Endodermal cell (in vitro differentiated cells): ENCODE data around the gene KRT74. TPM values are rescaled to one million over a fixed set of nuclear protein-coding genes. Genes with fewer than 3 reads are reported as not detected.
A peak's percentile ranks its signal among the peaks of the same experiment; 100 is the strongest.

Experiments
- DNase-seq: peaks from one replicate; pipeline ENCODE4 v3.0.0-alpha.2; 2017
- H3K27ac ChIP-seq: 2 replicates; pipeline ENCODE4 v1.5.1; 2013; ENCODE audit warnings: mild to moderate bottlenecking, low read depth, low read length, moderate library complexity
- H3K27me3 ChIP-seq: 2 replicates; pipeline ENCODE4 v1.6.1; 2013; ENCODE audit warnings: mild to moderate bottlenecking, low read length, moderate library complexity; ENCODE audit not compliant: insufficient read depth, control insufficient read depth, poor library complexity, severe bottlenecking
- H3K36me3 ChIP-seq: 2 replicates; pipeline ENCODE4 v1.7.0; 2013; ENCODE audit warnings: mild to moderate bottlenecking, low read length, moderate library complexity; ENCODE audit not compliant: control insufficient read depth, insufficient read depth
- H3K4me1 ChIP-seq: one replicate; pipeline ENCODE4 v1.7.0; 2013; ENCODE audit warnings: low read length; ENCODE audit not compliant: control insufficient read depth, insufficient read depth
- H3K4me3 ChIP-seq: 2 replicates; pipeline ENCODE4 v1.5.1; 2013; ENCODE audit warnings: mild to moderate bottlenecking, low read length, moderate library complexity
- H3K9ac ChIP-seq: 2 replicates; pipeline ENCODE4 v1.6.1; 2013; ENCODE audit warnings: mild to moderate bottlenecking, low read length, moderate library complexity; ENCODE audit not compliant: poor library complexity, severe bottlenecking; ENCODE audit errors: extremely low read depth
- H3K9me3 ChIP-seq: 2 replicates; pipeline ENCODE4 v1.6.1; 2013; ENCODE audit warnings: mild to moderate bottlenecking, low read length, moderate library complexity; ENCODE audit not compliant: control insufficient read depth
- H3K27ac Mint-ChIP-seq: 2 replicates; pipeline ENCODE4 v1.8.0; 2020; ENCODE audit warnings: mixed read lengths
- H3K27me3 Mint-ChIP-seq: 2 replicates; pipeline ENCODE4 v1.8.0; 2021; ENCODE audit warnings: mild to moderate bottlenecking, mixed read lengths; ENCODE audit not compliant: insufficient read depth
- H3K36me3 Mint-ChIP-seq: 2 replicates; pipeline ENCODE4 v1.8.0; 2020; ENCODE audit warnings: low read depth, mixed read lengths
- H3K4me1 Mint-ChIP-seq: 2 replicates; pipeline ENCODE4 v1.8.0; 2020; ENCODE audit warnings: mixed read lengths
- H3K4me3 Mint-ChIP-seq: 2 replicates; pipeline ENCODE4 v1.8.0; 2020; ENCODE audit warnings: mild to moderate bottlenecking, moderate library complexity, mixed read lengths
- H3K9me3 Mint-ChIP-seq: 2 replicates; pipeline ENCODE4 v1.8.0; 2020; ENCODE audit warnings: mild to moderate bottlenecking, mixed read lengths
- WGBS, 2 experiments: methylation state at CpG; one replicate each; pipeline versions ENCODE4 v1.1.5 to v1.1.7; 2013; ENCODE audit warnings: missing lambda C conversion rate in 2 of 2, mixed read lengths in 1 of 2; ENCODE audit not compliant: insufficient coverage in 1 of 2, insufficient read length in 1 of 2; 5-methylcytosine and 5-hydroxymethylcytosine counted together
- total RNA-seq, 2 donors: library from RNA; stranded (reverse); fragmentation: NEBNext Ultra II Directional in 1 of 2; extraction: Animal tissue kit (Norgen Biotek cat#: 25700) in 1 of 2; gene quantifications; 2 replicates in 1 of 2; 3 replicates in 1 of 2; pipeline ENCODE4 v1.2.1, GENCODE V29; 2021
- TF ChIP-seq, protein P1 (sequence below): fragments of 200-600 bp; sonication (generic); conservative IDR thresholded peaks from 2 replicates; pipeline ENCODE4 v1.5.0; 2021; ENCODE audit warnings: antibody characterized with exemption, mild to moderate bottlenecking

KRT74 gene
- total RNA-seq, 2 donors from 2014 or later = not detected

DNA sequence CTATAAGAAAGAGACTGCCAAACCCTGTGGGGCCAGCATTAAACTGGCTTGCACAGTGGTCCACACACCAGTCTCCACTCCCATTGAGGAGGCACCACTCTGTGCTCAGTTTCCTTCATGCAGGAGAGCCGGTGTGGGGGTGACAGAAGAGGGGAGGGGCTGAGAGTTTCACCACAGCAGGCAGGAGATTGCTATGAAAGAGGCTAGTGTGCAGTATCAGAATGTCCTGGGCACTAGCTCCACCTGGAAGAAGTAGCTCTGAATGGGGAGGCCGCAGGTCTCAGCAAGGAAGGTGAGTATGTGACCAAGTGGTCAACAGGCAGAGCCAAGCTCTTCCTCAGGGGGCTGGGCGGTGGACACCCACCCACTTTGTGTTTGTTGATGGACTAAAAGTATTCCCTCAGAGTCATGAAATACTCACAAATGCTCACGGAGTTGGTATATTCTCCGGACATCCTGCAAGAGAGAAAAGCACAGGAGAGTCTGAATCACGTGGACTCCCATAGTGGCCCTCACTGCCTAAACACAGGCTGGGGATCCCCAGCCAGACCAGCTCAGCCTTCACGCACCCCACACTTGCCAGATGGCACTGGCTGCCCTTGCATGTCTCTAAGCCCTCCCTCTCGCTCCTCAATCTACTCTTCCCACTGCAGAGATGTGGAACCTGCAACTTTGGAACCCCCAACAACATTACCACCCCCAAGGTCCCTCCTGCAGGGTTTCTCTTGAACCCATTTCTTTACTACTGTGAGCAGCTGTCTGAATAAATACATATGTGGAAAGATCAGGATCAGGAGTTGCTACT, 35.4 kb upstream of the KRT74 start:
- Mint-ChIP-seq H3K36me3 (no peaks in the 10 kb centered on the region), H3K9me3 (no peaks in the 10 kb centered on the region), H3K4me3 (no peak overlapping the region), H3K27ac (no peak overlapping the region), H3K27me3 (peaks cover 88% of the 10 kb centered on the region), H3K4me1 (peaks cover 10% of the 10 kb centered on the region)
- no peaks in the 10 kb centered on the region for H3K9me3 ChIP-seq
- WGBS, 2 experiments = 89 to 93% methylated on average over 6 to 8 of the region's 8 CpGs
- H3K27ac ChIP-seq = no peak overlapping the region
- H3K4me1 ChIP-seq = peaks cover 16% of the 10 kb centered on the region
- H3K27me3 ChIP-seq = peaks cover 53% of the 10 kb centered on the region
- no peak overlapping the region for H3K4me3 ChIP-seq
- TF ChIP-seq, protein P1, sequence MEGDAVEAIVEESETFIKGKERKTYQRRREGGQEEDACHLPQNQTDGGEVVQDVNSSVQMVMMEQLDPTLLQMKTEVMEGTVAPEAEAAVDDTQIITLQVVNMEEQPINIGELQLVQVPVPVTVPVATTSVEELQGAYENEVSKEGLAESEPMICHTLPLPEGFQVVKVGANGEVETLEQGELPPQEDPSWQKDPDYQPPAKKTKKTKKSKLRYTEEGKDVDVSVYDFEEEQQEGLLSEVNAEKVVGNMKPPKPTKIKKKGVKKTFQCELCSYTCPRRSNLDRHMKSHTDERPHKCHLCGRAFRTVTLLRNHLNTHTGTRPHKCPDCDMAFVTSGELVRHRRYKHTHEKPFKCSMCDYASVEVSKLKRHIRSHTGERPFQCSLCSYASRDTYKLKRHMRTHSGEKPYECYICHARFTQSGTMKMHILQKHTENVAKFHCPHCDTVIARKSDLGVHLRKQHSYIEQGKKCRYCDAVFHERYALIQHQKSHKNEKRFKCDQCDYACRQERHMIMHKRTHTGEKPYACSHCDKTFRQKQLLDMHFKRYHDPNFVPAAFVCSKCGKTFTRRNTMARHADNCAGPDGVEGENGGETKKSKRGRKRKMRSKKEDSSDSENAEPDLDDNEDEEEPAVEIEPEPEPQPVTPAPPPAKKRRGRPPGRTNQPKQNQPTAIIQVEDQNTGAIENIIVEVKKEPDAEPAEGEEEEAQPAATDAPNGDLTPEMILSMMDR = no peak
- H3K36me3 ChIP-seq = no peaks in the 10 kb centered on the region
- H3K9ac ChIP-seq = no peak overlapping the region
- DNase-seq = peak; percentile 44

DNA sequence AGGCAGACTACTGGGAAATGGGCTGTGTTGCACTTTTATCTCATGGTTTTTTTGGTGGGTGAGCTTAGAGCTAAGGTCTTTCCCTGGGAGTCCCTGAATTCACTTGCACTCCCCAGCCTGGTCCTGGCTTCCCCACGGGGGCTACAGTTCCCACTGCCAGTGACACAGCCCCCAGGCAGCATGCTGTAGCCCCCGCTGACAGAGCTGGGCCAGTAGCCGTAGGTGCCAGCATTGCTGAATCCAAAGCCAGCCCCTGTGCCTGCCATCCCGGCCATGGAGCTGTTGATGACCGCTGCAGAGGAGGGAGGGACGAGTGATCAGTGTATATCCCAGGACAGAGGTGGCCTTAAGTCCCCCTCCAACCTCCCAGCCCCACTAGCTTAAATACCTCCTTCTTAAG, 34.5 kb upstream of the KRT74 start:
- DNase-seq = peak; percentile 38
- H3K4me1 ChIP-seq = peaks cover 13% of the 10 kb centered on the region
- no peak overlapping the region for H3K27ac Mint-ChIP-seq
- H3K4me1 Mint-ChIP-seq = peaks cover 8% of the 10 kb centered on the region
- no peaks in the 10 kb centered on the region for H3K9me3 Mint-ChIP-seq
- H3K27me3 ChIP-seq = peaks cover 49% of the 10 kb centered on the region
- H3K36me3 Mint-ChIP-seq = no peaks in the 10 kb centered on the region
- peaks cover 87% of the 10 kb centered on the region for H3K27me3 Mint-ChIP-seq
- H3K4me3 ChIP-seq = no peak overlapping the region
- no peaks in the 10 kb centered on the region for H3K9me3 ChIP-seq
- TF ChIP-seq, protein P1 = no peak
- no peak overlapping the region for H3K27ac ChIP-seq
- WGBS, 2 experiments = 94% methylated on average over 3 to 6 of the region's 6 CpGs
- H3K4me3 Mint-ChIP-seq = no peak overlapping the region
- no peak overlapping the region for H3K9ac ChIP-seq
- no peaks in the 10 kb centered on the region for H3K36me3 ChIP-seq

DNA sequence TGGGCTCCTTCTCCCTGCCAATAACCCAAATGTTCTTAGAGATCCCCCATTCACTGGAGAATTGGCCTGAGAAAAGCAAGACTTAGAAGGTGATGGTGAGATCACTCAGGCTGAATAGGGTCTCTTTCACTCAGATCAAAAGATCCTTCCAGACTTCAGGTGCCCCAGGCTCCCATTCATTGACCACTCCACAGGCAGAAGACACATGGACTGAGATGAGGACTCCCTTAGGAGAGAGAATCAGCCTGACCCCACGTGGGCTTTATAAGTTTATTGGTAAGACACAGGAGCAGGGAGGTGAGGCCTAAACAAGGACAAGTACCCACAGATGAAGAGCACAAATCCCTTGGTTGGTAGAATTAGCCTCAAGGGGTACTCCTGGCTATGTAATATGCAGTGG, 33.7 kb upstream of the KRT74 start:
- Mint-ChIP-seq H3K9me3 (no peaks in the 10 kb centered on the region), H3K4me1 (no peaks in the 10 kb centered on the region), H3K27ac (no peak overlapping the region), H3K27me3 (peaks cover 87% of the 10 kb centered on the region), H3K4me3 (no peak overlapping the region), H3K36me3 (no peaks in the 10 kb centered on the region)
- WGBS, 2 experiments = 79% methylated on average over 1 of the region's 1 CpG; no CpG with 5 or more reads in 1 of the 2 experiments
- H3K4me1 ChIP-seq = peaks cover 7% of the 10 kb centered on the region
- H3K27ac ChIP-seq = no peak overlapping the region
- peaks cover 49% of the 10 kb centered on the region for H3K27me3 ChIP-seq
- H3K9me3 ChIP-seq = no peaks in the 10 kb centered on the region
- no peak overlapping the region for H3K9ac ChIP-seq
- TF ChIP-seq, protein P1 = no peak
- H3K4me3 ChIP-seq = no peak overlapping the region
- no peaks in the 10 kb centered on the region for H3K36me3 ChIP-seq
- DNase-seq = no peak
